HCT116 (cell line): ENCODE results near the gene PLCL2. TPM values are rescaled to one million over a fixed set of nuclear protein-coding genes. Genes with fewer than 3 reads are reported as not detected.

ENCODE experiments used
- ATAC-seq: fragments of 200-7000 bp; cut with Tn5 transposase; 2 replicates; pipeline ENCODE4 v1.9.1; 2020; ENCODE audit warnings: mild to moderate bottlenecking, moderate library complexity
- BruUV-seq: library from RNA; stranded (reverse); fragments of 400-500 nt; replicated peaks from 2 replicates; lab custom pipeline; 2021; lab: Mats Ljungman, UMichigan
- CTCF ChIA-PET: fragments of 300-600 bp; sonication (Branson Sonifier 250); formaldehyde crosslinking; loops from one replicate; lab custom pipeline; 2021; ENCODE audit warnings: antibody characterized with exemption; lab: Charles Lee
- POLR2A ChIA-PET: fragments of 300-600, 350-600 bp; sonication (Branson Sonifier 250); formaldehyde crosslinking; loops from one replicate; lab custom pipeline; 2021; ENCODE audit warnings: antibody characterized with exemption; lab: Charles Lee
- RAD21 ChIA-PET, 2 experiments: fragments of 300-600 bp; sonication (Branson Sonifier 250); formaldehyde crosslinking; loops; one replicate each; lab custom pipeline; 2023; ENCODE audit warnings: low total read pairs in 2 of 2; ENCODE audit not compliant: uncharacterized antibody in 2 of 2, unreplicated experiment in 2 of 2, low non-redundant PET in 1 of 2; lab: Charles Lee
- DNase-seq: peaks from one replicate; pipeline ENCODE4 v3.0.0-alpha.2; 2010; ENCODE audit warnings: low read depth, low spot score
- H2AFZ ChIP-seq: fragments of 200-600 bp; shearing (Covaris generic), sonication (generic); 2 replicates; pipeline ENCODE4 v1.6.1; 2017; ENCODE audit warnings: low read depth, mixed run types, mixed read lengths, antibody characterized with exemption, low read length; ENCODE audit not compliant: poor library complexity, severe bottlenecking
- H3K27ac ChIP-seq: 2 replicates; pipeline ENCODE4 v1.5.1; 2012; ENCODE audit warnings: low read depth, low read length
- H3K27me3 ChIP-seq: fragments of 200-600 bp; sonication (generic); 2 replicates; pipeline ENCODE4 v1.6.1; 2016; ENCODE audit warnings: mixed run types, low read length, mixed read lengths; ENCODE audit not compliant: insufficient read depth
- H3K36me3 ChIP-seq, 2 experiments: fragments of 200-500 bp in 1 of 2; fragments of 200-600 bp in 1 of 2; sonication (Bioruptor generic) in 1 of 2; sonication (generic) in 1 of 2; 2 replicates each; pipeline versions ENCODE4 v1.5.1 to v1.6.1; 2014 to 2016; ENCODE audit warnings: low read length in 2 of 2, inconsistent platforms in 1 of 2, mixed read lengths in 1 of 2, mixed run types in 1 of 2; ENCODE audit not compliant: insufficient read depth in 2 of 2, control insufficient read depth in 1 of 2
- H3K4me1 ChIP-seq, 2 experiments: fragments of 200-600 bp in 1 of 2; sonication (generic) in 1 of 2; 2 replicates each; pipeline versions ENCODE4 v1.5.1 to v1.6.1; 2012 to 2017; ENCODE audit warnings: low read length in 2 of 2, inconsistent platforms in 1 of 2, mild to moderate bottlenecking in 1 of 2, mixed read lengths in 1 of 2, mixed run types in 1 of 2, moderate library complexity in 1 of 2; ENCODE audit not compliant: insufficient read depth in 2 of 2, control insufficient read depth in 1 of 2
- H3K4me2 ChIP-seq: fragments of 200-600 bp; sonication (generic); 2 replicates; pipeline ENCODE4 v1.6.1; 2017; ENCODE audit warnings: mixed run types, low read length, mixed read lengths
- H3K4me3 ChIP-seq, 2 experiments: fragments of 200-600 bp in 1 of 2; sonication (generic) in 1 of 2; replicated peaks in 1 of 2; 2 replicates each; pipeline ENCODE4 v1.5.1; 2011 to 2016; ENCODE audit warnings: low read length in 2 of 2, control low read depth in 1 of 2, low read depth in 1 of 2, mild to moderate bottlenecking in 1 of 2, mixed read lengths in 1 of 2, mixed run types in 1 of 2
- H3K79me2 ChIP-seq: fragments of 200-600 bp; sonication (generic); 2 replicates; pipeline ENCODE4 v1.6.1; 2017; ENCODE audit warnings: mild to moderate bottlenecking, mixed run types, low read length, moderate library complexity, mixed read lengths; ENCODE audit not compliant: insufficient read depth
- H3K9ac ChIP-seq: fragments of 200-600 bp; sonication (generic); 2 replicates; pipeline ENCODE4 v1.6.1; 2016; ENCODE audit warnings: low read length, mixed read lengths
- H3K9me2 ChIP-seq: fragments of 200-600 bp; sonication (generic), shearing (Covaris generic); 2 replicates; pipeline ENCODE4 v1.6.1; 2017; ENCODE audit warnings: mixed run types, mild to moderate bottlenecking, moderate library complexity; ENCODE audit not compliant: insufficient read depth
- H3K9me3 ChIP-seq, 2 experiments: fragments of 200-500 bp in 1 of 2; fragments of 200-600 bp in 1 of 2; sonication (Bioruptor generic) in 1 of 2; sonication (generic) in 1 of 2; 2 replicates each; pipeline ENCODE4 v1.6.1; 2014 to 2017; ENCODE audit warnings: low read length in 2 of 2, mixed read lengths in 2 of 2, inconsistent platforms in 1 of 2, low read depth in 1 of 2, mild to moderate bottlenecking in 1 of 2, mixed run types in 1 of 2, moderate library complexity in 1 of 2; ENCODE audit not compliant: control insufficient read depth in 1 of 2, insufficient read depth in 1 of 2
- H4K20me1 ChIP-seq: fragments of 200-600 bp; sonication (generic), shearing (Covaris generic); 2 replicates; pipeline ENCODE4 v1.6.1; 2017; ENCODE audit warnings: mixed run types, mild to moderate bottlenecking, moderate library complexity; ENCODE audit not compliant: insufficient read depth
- CBX3 ChIP-seq: IDR thresholded peaks from 2 replicates; pipeline ENCODE4 v1.6.1; 2012; ENCODE audit warnings: low read depth
- CEBPB ChIP-seq: IDR thresholded peaks from 2 replicates; pipeline ENCODE4 v1.6.1; 2012; ENCODE audit warnings: low read depth
- CTCF ChIP-seq, 3 experiments: fragments of 200-600 bp in 1 of 3; sonication (generic) in 1 of 3; IDR thresholded peaks in 2 of 3; conservative IDR thresholded peaks in 1 of 3; 2 replicates each; pipeline ENCODE4 v1.5.1; 2012 to 2017; ENCODE audit warnings: low read depth in 2 of 3, low read length in 2 of 3, antibody characterized with exemption in 1 of 3, borderline replicate concordance in 1 of 3, control low read depth in 1 of 3, mild to moderate bottlenecking in 1 of 3, mixed read lengths in 1 of 3, mixed run types in 1 of 3, moderate library complexity in 1 of 3; ENCODE audit not compliant: insufficient read depth in 1 of 3
- EGR1 ChIP-seq: IDR thresholded peaks from 2 replicates; pipeline ENCODE4 v1.6.1; 2012; ENCODE audit warnings: low read depth
- ELF1 ChIP-seq: IDR thresholded peaks from 2 replicates; pipeline ENCODE4 v1.6.1; 2012; ENCODE audit warnings: low read depth, borderline replicate concordance
- EZH2 ChIP-seq: fragments of 200-600 bp; sonication (generic); IDR thresholded peaks from 2 replicates; pipeline ENCODE4 v1.6.1; 2017; ENCODE audit warnings: antibody characterized with exemption, mixed run types
- EZH2phosphoT487 ChIP-seq: fragments of 200-600 bp; IDR thresholded peaks from 2 replicates; pipeline ENCODE4 v1.6.1; 2018; ENCODE audit warnings: antibody characterized with exemption, borderline replicate concordance
- JUND ChIP-seq: IDR thresholded peaks from 2 replicates; pipeline ENCODE4 v1.6.1; 2012
- POLR2A ChIP-seq: IDR thresholded peaks from 2 replicates; pipeline ENCODE4 v1.7.0; 2011; ENCODE audit warnings: borderline replicate concordance; ENCODE audit not compliant: insufficient read depth, insufficient read length; ENCODE audit errors: extremely low read depth
- POLR2AphosphoS5 ChIP-seq: IDR thresholded peaks from 2 replicates; pipeline ENCODE4 v1.6.1; 2011; ENCODE audit warnings: mild to moderate bottlenecking, low read depth, low read length, moderate library complexity
- RAD21 ChIP-seq: IDR thresholded peaks from 2 replicates; pipeline ENCODE4 v1.6.1; 2012; ENCODE audit warnings: low read depth, mild to moderate bottlenecking
- SIN3A ChIP-seq: IDR thresholded peaks from 2 replicates; pipeline ENCODE4 v1.6.1; 2012; ENCODE audit warnings: low read depth
- TCF7L2 ChIP-seq: IDR thresholded peaks from 2 replicates; pipeline ENCODE4 v1.7.0; 2011; ENCODE audit warnings: borderline replicate concordance, inconsistent platforms; ENCODE audit not compliant: insufficient read depth, insufficient read length; ENCODE audit errors: extremely low read depth
- ZFX ChIP-seq: fragments of 450-650 bp; IDR thresholded peaks from 2 replicates; pipeline ENCODE4 v1.6.1; 2017
- ZNF274 ChIP-seq: fragments of 200-500 bp; sonication (Bioruptor generic); IDR thresholded peaks from 2 replicates; pipeline ENCODE4 v1.6.1; 2014; ENCODE audit warnings: mild to moderate bottlenecking, low read depth, low read length, inconsistent platforms
- intact Hi-C: fragments of 100-400 bp; cut with micrococcal nuclease; formaldehyde crosslinking; loops from 2 replicates; pipeline ENCODE4 v1.10.0; 2022
- total RNA-seq: library from RNA; stranded (reverse); gene quantifications from one replicate; pipeline ENCODE4 v1.2.1, GENCODE V29; 2021; ENCODE audit not compliant: unreplicated experiment
- TF ChIP-seq, protein P1 (sequence below): IDR thresholded peaks from 2 replicates; pipeline ENCODE4 v1.6.1; 2012; ENCODE audit warnings: low read depth

Gene PLCL2
- total RNA-seq, 1 experiment from 2014 or later = 2.2 TPM

DNA sequence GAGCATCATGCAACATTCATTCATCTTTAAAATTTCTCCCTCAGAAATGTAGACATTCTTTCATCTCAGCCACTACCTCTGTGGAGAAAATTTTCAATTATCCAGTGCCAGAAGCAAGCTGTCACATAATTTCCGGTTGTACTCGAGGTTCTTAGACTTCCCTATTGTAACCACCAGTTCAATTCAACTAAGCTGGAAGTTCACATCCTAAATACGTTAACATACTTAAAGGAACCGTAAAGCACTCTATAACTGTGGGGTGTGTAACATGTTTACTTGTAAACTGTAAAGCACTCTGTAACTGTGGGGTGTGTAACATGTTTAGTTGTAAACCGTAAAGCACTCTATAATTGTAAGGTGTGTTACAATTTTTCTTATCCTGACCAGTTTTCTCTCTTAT, 150.3 kb downstream of the PLCL2 start:
- CTCF ChIA-PET = no interaction called here
- Histone ChIP-seq H3K79me2 (no peaks in the 10 kb centered on the region), H4K20me1 (no peaks in the 10 kb centered on the region), H3K27me3 (no peaks in the 10 kb centered on the region), H3K9me3 (no peaks in the 10 kb centered on the region), H2AFZ (no peak overlapping the region), H3K4me3 (no peak overlapping the region), H3K4me1 (peaks cover 11 to 15% of the 10 kb centered on the region in 2 experiments), H3K36me3 (no peaks in the 10 kb centered on the region), H3K9ac (no peak overlapping the region), H3K9me2 (no peaks in the 10 kb centered on the region), H3K27ac (no peak overlapping the region), H3K4me2 (no peak overlapping the region)
- POLR2A ChIA-PET = no interaction called here
- DNase-seq = no peak
- TF ChIP-seq POLR2AphosphoS5 (no peak), ZFX (no peak), JUND (no peak), EGR1 (no peak), ZNF274 (no peak), CTCF (IDR thresholded peaks at IDR 0.05 in 2 of 3, conservative IDR thresholded peaks at IDR 0.05 in 1 of 3; ENCODE audit: borderline replicate concordance in 1 of 3, insufficient read depth in 1 of 3, low read depth in 2 of 3, low read length in 2 of 3) (no peak), CEBPB (no peak), SIN3A (no peak), EZH2 (no peak), CBX3 (no peak), RAD21 (no peak), ELF1 (no peak), POLR2A (no peak), TCF7L2 (no peak), EZH2phosphoT487 (no peak)
- TF ChIP-seq, protein P1, sequence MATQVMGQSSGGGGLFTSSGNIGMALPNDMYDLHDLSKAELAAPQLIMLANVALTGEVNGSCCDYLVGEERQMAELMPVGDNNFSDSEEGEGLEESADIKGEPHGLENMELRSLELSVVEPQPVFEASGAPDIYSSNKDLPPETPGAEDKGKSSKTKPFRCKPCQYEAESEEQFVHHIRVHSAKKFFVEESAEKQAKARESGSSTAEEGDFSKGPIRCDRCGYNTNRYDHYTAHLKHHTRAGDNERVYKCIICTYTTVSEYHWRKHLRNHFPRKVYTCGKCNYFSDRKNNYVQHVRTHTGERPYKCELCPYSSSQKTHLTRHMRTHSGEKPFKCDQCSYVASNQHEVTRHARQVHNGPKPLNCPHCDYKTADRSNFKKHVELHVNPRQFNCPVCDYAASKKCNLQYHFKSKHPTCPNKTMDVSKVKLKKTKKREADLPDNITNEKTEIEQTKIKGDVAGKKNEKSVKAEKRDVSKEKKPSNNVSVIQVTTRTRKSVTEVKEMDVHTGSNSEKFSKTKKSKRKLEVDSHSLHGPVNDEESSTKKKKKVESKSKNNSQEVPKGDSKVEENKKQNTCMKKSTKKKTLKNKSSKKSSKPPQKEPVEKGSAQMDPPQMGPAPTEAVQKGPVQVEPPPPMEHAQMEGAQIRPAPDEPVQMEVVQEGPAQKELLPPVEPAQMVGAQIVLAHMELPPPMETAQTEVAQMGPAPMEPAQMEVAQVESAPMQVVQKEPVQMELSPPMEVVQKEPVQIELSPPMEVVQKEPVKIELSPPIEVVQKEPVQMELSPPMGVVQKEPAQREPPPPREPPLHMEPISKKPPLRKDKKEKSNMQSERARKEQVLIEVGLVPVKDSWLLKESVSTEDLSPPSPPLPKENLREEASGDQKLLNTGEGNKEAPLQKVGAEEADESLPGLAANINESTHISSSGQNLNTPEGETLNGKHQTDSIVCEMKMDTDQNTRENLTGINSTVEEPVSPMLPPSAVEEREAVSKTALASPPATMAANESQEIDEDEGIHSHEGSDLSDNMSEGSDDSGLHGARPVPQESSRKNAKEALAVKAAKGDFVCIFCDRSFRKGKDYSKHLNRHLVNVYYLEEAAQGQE = no peak
- BruUV-seq = no TSS peak
- intact Hi-C loops = loop anchor here (10.0 kb wide), 1 partner anchor 150 kb away; the partner anchor contains the start of gene PLCL2
- no peak for ATAC-seq
- RAD21 ChIA-PET = no interaction called here
